Measurements from ENCODE around the gene ADD3. TPM values are rescaled to one million over a fixed set of nuclear protein-coding genes. Genes with fewer than 3 reads are reported as not detected.

ADD3 gene
- total RNA-seq, 1 donor from 2014 or later, result 268 TPM

DNA sequence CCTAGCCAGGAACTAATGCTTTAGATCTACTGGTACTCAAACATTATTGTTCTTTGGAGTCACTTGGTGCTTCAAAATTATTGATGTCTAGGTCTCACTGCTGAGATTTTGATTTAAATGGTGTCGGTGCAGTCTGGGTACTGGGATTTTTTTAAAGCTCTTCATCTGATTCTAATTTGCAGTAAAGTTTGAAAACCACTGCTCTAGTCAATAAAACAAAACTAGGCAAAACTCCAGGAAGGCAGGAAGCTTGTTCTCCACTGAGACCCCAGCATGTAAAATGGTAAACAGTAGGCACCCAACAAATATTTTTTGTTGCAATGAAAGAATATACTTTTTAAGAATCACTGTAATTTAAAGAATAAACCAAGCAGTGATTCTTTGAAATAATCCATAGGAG lies 49.7 kb downstream of the ADD3 start:
- intact Hi-C loops (cut with micrococcal nuclease), result no loop called here

- intact Hi-C loops (cut with micrococcal nuclease), result loop anchor here (1.0 kb wide), 1 partner anchor 10 kb away; no protein-coding TSS in a partner anchor
These were observed 50.4 kb downstream of the ADD3 start for GRCh38 chr10:110058212-110058611.

DNA sequence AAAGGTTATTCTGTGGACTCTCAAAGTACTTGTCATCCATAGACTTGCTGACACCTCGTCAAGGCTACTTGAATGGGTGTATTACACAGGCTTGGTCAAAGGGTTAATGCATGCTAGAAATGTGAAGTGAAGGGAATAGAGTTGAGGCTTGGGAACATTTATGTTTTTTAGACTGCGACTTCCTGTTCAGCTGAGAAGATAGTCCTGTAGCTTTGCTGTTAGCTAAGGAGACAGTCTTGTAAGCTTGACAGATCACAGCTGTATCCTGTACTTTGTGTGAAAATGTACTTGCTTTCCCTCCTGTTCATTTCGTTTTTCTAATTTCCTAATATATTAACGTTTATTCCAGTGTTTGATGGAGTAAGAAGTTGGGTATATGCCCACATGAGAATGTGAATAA lies 52.1 kb downstream of the ADD3 start:
- intact Hi-C loops (cut with micrococcal nuclease), result no loop called here

GRCh38 chr10:110061687-110062086 lies 53.9 kb downstream of the ADD3 start:
- intact Hi-C loops (cut with micrococcal nuclease), result no loop called here

GRCh38 chr10:110065269-110065668 lies 57.5 kb downstream of the ADD3 start:
- intact Hi-C loops (cut with micrococcal nuclease), result loop anchor here (2.0 to 5.0 kb wide), 3 partner anchors 14 to 807 kb away; partner anchors contain the start of genes PDCD4 and XPNPEP1

GRCh38 chr10:110067960-110068770 lies 60.4 kb downstream of the ADD3 start:
- intact Hi-C loops (cut with micrococcal nuclease), result loop anchor here (1.0 to 5.0 kb wide), 12 partner anchors 8 to 851 kb away; partner anchors contain the start of genes BBIP1, DUSP5, PDCD4 and SHOC2

DNA sequence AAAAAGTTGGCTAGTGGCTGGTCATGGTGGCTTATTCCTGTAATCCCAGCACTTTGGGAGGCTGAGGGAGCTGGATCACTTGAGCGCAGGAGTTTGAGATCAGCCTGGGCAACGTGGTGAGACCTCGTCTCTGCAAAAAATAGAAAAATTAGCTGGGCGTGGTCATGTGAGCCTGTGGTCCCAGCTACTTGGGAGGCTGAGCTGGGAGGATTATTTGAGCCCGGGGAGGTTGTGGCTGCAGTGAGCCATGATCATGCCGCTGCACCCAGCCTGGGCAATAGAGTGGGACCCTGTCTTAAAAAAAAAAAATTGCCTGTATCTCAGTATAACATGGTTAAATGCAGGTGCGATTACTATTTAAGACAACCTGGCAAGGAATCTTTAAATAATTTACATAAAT lies 61.0 kb downstream of the ADD3 start:
- intact Hi-C loops (cut with micrococcal nuclease), result loop anchor here (1.0 to 5.0 kb wide), 12 partner anchors 8 to 850 kb away; partner anchors contain the start of genes BBIP1, DUSP5, PDCD4 and SHOC2

DNA sequence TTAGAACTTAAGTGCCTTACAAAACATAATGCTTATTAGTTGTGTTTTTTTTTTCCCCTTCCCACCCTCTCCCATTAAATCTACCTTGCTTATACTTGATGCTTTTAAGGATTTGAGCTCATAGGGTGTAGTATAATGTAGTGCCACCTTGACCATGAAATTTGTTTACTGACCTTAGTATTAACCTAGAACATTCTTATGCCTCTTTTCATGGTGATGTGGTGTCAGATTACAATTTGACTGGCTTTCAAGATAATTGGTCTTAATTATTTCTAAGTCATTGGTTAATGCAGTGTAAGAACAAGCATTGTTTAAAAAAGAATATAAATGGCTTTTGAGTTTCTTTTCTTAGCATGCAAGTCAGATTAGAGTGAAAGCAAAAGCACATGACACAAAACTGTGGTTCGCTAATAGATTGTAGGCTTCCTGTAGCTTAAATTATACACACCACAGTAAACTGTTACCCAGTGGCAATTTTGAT lies 61.8 kb downstream of the ADD3 start:
- intact Hi-C loops (cut with micrococcal nuclease), result loop anchor here (2.0 to 5.0 kb wide), 9 partner anchors 13 to 849 kb away; partner anchors contain the start of genes BBIP1, DUSP5, PDCD4 and SHOC2

- intact Hi-C loops (cut with micrococcal nuclease), result no loop called here
These were observed 66.1 kb downstream of the ADD3 start for GRCh38 chr10:110073896-110074295.

DNA sequence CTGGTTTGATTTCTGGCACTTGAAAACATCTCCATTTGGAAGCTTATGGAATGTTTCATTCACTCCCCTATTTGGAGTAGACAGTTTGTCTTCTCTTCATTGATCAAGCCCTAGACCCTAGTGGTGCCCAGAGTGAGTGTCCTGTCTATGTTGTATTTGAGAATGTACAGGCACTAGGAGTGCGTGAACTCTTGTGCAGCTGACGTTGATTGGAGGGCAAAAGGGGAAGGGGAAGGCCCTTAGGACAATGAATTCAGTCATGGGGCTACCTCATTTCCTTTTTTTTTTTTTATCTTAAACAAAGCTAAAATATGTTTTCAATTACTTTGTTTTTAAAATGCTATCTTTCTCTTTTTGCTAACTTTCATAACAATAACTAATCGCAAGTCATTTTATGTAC lies 66.5 kb downstream of the ADD3 start:
- intact Hi-C loops (cut with micrococcal nuclease), result no loop called here

GRCh38 chr10:110074758-110075671 lies 67.2 kb downstream of the ADD3 start:
- intact Hi-C loops (cut with micrococcal nuclease), result loop anchor here (5.0 kb wide), 1 partner anchor 337 kb away; no protein-coding TSS in a partner anchor

DNA sequence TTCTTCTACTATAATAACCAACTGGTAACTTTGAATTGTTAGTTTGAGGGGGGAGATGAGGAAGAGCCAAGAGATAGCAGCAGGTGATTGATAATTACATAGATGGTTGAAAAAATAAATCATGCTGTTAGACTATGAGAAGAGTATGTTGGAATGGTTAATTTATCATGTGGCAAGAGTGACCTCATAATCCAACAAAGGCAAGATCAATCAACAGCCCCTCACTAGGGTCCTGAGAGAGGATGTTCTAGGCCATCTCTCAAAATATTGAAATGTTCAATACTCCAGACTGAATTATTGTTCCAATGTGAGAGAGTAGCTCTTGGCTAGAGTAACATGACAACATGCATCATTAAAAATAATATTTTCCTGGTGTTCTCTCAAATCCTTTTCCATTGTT lies 67.9 kb downstream of the ADD3 start:
- intact Hi-C loops (cut with micrococcal nuclease), result loop anchor here (1.0 to 5.0 kb wide), 2 partner anchors 7 to 337 kb away; no protein-coding TSS in a partner anchor

GRCh38 chr10:110076559-110077318 lies 69.0 kb downstream of the ADD3 start:
- intact Hi-C loops (cut with micrococcal nuclease), result loop anchor here (1.0 to 5.0 kb wide), 3 partner anchors 8 to 336 kb away; no protein-coding TSS in a partner anchor

GRCh38 chr10:110077436-110078130 lies 69.8 kb downstream of the ADD3 start:
- intact Hi-C loops (cut with micrococcal nuclease), result loop anchor here (1.0 to 5.0 kb wide), 2 partner anchors 67 to 335 kb away; no protein-coding TSS in a partner anchor

- intact Hi-C loops (cut with micrococcal nuclease), result loop anchor here (5.0 kb wide), 1 partner anchor 334 kb away; no protein-coding TSS in a partner anchor
These were observed 70.5 kb downstream of the ADD3 start for GRCh38 chr10:110078317-110078716.

DNA sequence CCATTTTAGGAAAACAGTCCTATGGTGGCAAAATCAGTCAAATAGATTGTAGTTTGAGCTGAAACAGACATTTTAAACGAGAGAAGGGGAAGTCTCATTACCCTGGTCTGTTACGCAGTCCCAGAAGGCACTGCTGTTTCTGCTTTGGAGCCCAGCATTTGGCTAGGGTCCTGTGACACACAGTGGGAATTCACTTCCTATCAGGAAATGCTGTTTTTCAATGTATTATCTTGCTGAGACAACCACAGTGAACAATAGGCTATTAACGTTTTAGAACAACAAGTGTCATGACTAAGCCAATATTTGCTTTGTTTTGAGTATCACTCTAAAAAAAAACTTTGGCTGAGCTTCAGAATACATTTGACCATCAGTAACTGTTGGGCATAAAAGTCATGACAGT lies 74.1 kb downstream of the ADD3 start:
- intact Hi-C loops (cut with micrococcal nuclease), result loop anchor here (2.0 kb wide), 1 partner anchor 13 kb away; no protein-coding TSS in a partner anchor

- intact Hi-C loops (cut with micrococcal nuclease), result loop anchor here (2.0 kb wide), 1 partner anchor 15 kb away; no protein-coding TSS in a partner anchor
These were observed 76.1 kb downstream of the ADD3 start for GRCh38 chr10:110083884-110084283.

DNA sequence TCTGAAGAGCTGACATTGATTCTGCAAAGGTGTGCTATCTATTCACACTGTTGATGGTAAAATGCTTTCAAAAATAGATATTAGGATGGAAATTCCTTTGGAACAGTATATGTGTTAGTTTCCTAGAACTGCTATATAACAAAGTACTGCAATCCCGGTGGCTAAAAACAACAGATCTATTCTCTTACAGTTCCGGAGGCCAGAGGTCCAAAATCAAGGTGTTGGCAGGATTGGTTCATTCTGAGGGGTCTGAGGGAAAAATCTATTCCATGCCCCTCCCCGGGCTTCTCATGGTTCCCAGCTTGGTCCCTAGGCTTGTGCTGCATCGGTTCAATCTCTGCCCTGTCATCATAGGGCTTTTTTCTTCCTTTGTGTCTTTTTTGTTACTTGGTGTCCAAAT lies 79.9 kb downstream of the ADD3 start:
- intact Hi-C loops (cut with micrococcal nuclease), result no loop called here

DNA sequence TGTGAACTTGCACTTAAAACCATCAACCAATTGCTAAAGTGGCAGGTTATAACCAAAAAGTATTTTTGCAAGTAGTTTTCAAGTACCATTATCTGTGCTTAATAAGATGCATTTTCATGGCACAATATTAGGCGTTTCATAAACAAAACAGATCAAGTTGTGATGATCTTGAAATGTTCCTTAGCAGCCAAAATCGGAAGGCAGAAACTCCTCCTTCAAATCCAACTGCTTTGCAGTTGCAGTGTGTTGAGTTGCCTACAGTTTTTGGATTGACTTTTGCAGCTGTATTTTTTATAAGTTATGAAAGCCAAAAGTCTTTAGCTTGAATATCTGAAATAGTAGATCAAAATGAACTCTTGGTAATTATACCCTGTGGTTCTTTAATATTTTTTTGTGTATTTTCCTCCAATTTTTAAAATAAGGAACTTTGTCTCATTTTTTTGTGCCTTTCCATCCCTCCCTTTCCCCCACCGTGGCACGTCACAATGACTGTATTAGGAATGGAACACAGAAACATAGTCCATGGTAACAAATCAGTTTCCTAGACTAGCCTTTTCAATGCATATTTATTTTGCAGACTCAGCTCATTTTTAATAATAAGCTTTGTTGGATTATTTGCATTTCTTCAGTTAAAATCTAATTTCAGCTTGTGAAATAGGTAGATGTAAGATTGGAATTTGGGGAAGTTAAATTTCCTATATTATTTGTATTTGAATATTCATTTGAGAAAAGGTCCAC lies 80.8 kb downstream of the ADD3 start:
- intact Hi-C loops (cut with micrococcal nuclease), result no loop called here
